Measurements from ENCODE around the gene TIMP3.
"Not testable (repeated sequence)": the region's sequence is repeated elsewhere in the genome, so short reads cannot be mapped to it uniquely, and the experiment has no call there.

The TIMP3 gene

DNA sequence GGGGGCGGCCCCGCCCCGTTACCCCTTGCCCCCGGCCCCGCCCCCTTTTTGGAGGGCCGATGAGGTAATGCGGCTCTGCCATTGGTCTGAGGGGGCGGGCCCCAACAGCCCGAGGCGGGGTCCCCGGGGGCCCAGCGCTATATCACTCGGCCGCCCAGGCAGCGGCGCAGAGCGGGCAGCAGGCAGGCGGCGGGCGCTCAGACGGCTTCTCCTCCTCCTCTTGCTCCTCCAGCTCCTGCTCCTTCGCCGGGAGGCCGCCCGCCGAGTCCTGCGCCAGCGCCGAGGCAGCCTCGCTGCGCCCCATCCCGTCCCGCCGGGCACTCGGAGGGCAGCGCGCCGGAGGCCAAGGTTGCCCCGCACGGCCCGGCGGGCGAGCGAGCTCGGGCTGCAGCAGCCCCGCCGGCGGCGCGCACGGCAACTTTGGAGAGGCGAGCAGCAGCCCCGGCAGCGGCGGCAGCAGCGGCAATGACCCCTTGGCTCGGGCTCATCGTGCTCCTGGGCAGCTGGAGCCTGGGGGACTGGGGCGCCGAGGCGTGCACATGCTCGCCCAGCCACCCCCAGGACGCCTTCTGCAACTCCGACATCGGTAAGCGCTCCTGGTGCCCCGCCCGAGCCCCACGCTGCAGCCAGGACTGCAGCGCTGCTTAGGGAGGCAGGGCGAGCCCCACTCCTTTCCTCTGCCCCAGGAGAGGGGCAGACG is at the start of gene TIMP3:
Gene TIMP3 (plus strand): TSS at position 169 of the 700 bp plus-strand sequence. CDS start 297 bp downstream, at position 466.
- no peak for DNase-seq

DNA sequence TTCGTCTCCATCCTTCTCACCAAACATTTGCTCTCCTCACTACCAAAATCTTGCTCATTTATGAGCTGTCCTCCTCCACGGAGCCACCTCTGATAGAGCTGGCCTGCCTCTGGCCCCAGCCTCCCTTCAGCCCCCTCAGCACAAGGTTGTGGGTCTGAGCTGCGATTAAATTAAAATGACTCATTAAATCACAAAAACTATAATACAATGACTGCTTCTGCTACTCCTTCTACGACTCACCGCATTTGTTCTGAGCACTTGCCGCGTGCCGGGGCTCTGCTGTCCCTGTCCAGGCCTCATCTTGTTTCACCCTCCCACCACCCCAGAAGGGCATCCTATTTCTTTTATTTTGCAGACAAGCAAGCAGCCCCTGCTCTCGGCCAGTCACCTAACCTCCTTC is 49.2 kb upstream of the TIMP3 start:
- DNase-seq, result no peak

DNA sequence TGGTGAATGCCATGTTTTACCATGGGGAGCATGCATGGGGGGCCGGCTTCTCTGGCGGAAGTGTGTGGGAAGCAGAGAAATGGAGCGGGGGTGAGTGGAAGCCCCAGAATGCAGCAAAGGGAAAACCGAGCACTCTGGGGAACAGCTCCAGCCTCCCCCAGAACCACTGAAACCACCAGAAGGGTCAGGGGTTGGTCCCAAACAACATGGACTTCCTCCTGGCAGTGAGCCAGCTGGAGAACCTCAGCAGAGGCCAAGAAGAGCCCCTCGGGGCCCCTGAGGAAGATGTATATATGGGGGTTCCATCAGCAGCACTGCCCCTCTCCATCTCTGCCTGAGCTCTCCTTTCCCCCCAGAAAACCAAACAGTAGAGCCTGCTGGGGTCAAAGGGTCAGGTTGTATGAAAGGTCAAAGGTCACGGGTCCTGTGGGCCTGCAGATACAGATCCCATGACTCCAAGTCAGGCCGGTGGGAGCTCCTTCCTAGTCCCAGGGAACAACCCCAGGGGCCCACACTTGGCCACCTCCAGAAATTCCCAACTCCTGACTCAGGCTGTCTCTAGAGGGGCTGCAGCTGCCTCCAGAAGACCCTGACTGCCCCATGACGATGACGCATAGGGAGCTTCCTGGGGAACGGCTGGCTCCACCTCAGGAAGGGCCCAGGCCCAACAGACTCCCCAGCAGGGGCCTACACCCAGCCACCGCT is 48.5 kb upstream of the TIMP3 start:
- DNase-seq, result no peak

DNA sequence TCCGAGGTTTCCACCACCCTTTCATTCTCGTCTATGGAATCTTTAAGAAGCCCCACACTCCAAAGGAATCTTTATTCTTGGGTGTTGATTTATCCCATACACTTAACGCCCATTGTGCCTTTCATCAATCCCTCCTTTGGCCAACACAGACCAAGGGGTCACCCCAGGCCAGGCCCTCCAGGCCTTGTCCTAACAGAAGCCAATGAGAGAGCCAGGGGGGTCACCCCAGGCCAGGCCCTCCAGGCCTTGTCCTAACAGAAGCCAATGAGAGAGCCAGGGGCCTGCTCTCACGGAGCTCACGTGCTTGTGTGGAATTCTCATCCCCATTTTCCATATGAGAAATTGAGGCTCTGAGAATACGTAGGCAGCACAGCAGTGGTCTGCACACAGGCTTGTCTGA is 47.9 kb upstream of the TIMP3 start:
- DNase-seq, result no peak

- DNase-seq, result no peak
Measured at GRCh38 chr22:32754413-32755041, 47.0 kb upstream of the TIMP3 start.

DNA sequence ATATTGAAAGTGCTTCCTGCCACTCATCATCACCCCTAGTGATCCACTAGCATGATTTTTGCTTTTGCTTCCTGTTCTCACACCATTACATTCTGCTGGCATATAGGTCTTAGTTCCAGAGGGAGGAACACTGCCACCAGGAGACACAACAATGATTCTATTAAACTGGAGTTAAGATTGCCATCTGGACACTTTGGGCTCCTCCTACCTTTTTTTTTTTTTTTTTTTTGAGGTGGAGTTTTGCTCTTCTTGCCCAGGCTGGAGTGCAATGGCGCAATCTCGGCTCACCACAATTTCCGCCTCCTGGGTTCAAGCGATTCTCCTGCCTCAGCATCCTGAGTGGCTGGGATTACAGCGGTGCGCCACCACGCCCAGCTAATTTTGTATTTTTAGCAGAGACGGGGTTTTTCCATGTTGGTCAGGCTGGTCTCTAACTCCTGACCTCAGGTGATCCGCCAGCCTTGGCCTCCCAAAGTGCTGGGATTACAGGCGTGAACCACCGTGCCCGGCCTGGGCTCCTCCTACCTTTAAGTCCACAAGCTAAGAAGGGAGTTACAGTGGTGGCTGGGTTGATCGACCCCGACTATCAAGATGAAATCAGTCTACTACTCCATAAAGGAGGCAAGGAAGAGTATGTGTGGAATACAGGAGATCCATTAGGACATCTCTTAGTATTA is 44.3 kb upstream of the TIMP3 start:
- not testable (repeated sequence) for DNase-seq

- no peak for DNase-seq
Measured at GRCh38 chr22:32758866-32759385, 42.6 kb upstream of the TIMP3 start.

- no peak for DNase-seq
Measured at GRCh38 chr22:32760396-32760795, 41.1 kb upstream of the TIMP3 start.

- no peak for DNase-seq
Measured at GRCh38 chr22:32760815-32761214, 40.7 kb upstream of the TIMP3 start.

GRCh38 chr22:32761251-32761903 is 40.1 kb upstream of the TIMP3 start:
- no peak for DNase-seq

DNA sequence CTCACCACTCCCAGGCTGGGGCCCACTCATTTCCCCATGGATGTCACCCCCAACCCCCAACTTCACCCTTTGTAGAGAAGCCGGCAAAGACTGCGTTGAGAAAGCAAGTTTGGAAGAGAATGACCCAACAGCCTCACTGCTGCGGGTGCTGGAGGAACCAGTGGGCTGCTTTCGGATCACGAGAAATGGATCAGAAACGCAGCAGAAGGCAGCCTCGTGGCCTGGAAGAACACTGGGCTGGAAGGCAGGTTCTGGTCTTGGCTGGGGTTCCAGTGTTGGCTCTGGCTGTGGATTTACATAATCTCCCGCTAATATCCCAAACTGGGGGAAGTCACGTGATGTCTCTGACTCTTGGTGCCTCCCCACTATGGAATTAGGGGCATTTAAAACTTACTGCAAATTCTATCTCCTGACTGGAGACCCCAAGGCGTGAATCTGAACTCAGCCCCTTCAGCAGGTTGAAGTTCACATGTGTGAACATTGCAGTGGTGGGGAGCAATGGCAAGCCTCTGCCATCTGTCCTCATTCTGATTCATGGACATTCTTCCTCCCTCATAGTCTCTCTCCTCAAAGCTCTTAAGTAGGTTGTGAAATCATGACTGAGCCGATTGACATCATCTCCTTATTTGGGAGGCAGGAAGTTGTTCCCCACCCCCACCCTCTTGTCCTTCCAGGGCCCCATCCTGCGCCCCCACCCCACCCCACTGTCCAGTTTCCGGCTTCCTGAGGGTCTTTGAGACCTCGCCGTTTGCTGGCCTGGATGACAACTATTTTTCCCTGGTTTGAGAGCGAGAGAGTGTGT is 37.0 kb upstream of the TIMP3 start:
- DNase-seq, result no peak

DNA sequence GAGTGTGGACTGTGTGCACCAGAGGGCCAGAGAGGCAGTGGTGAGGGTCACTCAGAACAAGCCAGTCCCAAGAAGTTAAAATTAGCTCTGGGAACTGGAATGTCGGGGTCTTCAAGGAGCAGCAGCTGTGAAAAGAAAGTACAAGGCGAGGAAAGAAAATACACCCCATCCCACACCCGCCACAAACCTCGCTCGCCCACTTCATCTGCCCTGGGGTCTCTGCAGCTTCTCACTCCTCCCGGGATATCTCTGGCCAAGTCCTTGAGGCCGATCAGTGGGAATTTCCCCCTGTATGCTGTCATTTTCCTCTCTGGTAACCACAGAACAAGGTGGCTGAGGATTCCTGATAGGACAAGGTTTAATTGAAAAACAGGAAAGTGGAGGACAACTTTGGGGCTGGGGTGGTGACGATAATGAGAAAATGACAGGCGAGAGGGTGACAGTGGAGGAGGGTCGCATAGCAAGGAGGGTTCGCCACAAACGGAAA is 36.3 kb upstream of the TIMP3 start:
- DNase-seq, result no peak

GRCh38 chr22:32771756-32772155 is 29.7 kb upstream of the TIMP3 start:
- no peak for DNase-seq

DNA sequence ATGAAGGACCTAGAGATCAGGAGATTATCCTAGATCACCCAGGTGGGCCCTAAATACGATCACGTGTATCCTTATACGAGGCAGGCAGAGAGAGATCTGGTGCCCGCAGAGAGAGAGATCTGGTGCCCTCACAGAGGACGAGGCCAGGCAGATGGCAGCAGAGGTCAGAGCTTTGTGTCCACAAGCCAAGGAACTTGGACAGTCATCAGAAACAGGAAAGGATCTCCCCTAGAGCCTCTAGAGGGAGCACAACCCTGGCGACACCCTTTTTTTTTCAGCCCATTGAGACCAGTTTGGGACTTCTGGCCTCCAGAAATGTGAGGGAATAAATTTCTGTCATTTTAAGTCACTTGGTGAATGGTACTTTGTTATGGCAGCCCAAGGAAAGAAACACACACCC is 25.5 kb upstream of the TIMP3 start:
- no peak for DNase-seq

DNA sequence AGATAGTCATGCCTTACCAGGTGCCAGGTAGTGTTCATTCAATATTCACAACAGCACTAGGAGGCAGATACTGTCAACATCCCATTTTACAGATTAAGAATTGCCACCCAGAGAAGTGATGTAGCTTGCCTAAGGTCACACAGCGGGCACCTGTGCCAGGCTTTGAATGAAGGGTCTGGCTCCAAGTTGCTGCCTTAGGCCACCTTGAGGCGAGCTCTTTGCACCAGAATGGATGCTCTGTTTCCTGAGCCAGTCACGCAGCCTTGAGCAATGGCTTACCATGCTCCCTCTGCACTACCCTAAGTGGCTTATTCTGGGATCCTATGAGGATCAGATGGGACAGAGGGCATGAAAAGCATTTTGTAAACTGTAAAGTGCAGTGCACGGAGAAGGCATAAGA is 25.1 kb upstream of the TIMP3 start:
- no peak for DNase-seq

GRCh38 chr22:32776802-32777201 is 24.7 kb upstream of the TIMP3 start:
- no peak for DNase-seq

- no peak for DNase-seq
Measured at GRCh38 chr22:32777987-32778386, 23.5 kb upstream of the TIMP3 start.

DNA sequence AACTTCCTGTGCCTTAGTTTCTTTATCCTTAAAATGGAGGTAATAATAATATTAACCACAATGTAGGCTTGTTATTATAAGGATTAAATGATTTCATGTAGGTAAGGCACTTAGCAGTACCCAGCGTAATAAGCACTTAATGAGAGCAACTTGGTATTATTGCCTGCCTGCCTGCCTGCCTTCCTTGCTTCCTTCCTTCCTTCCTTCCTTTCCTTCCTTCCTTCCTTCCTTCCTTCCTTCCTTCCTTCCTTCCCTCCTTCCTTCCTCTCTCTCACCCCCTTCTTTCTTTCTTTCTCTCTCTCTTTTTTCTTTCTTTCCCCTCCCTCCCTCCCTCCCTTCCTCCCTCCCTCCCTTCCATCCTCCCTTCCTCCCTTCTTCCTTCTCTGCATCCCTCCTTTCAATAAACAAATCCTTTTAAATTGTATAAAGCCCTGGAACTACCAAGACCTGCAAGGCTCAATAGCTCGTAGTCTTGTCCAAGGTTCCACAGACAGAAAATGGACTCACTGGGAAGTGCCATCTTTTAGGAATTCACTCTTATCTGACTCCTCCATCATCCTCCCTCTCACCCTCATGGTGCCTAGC is 20.7 kb upstream of the TIMP3 start:
- DNase-seq, result no peak

DNA sequence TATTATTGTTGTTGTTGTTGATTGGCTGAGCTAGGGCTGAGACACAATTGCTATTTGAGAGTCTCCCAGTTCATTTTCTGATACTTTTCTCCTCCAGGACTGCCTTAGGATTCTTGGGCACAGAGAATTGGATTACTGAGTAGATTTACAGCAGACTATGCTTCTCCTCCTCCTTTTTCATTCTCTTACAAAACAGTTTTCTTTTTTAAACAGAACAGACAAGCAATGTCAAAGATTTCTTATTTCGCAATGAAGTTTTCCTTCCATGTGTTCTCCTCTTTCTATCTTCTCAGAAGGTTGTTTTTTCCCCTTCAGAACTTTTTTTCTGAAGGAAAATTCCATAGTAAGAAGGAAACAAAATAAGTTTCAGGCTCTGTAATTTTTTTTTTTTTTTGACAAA is 19.8 kb upstream of the TIMP3 start:
- DNase-seq, result no peak

- DNase-seq, result no peak
Measured at GRCh38 chr22:32785321-32786026, 16.0 kb upstream of the TIMP3 start.

GRCh38 chr22:32786027-32786418 is 15.5 kb upstream of the TIMP3 start:
- DNase-seq, result no peak

All from SIG-M5 (cell line).